ENCODE measurements around the gene DIS3L2.
"Not testable (repeated sequence)": the region's sequence is repeated elsewhere in the genome, so short reads cannot be mapped to it uniquely, and the experiment has no call there.

The DIS3L2 gene

GRCh38 chr2:232369126-232369951 is 407.8 kb downstream of the DIS3L2 start:
- no peak for DNase-seq (ENCODE audit: low read depth)

- DNase-seq (ENCODE audit: low read depth), result not testable (repeated sequence)
Observed at GRCh38 chr2:232370007-232370406, 408.5 kb downstream of the DIS3L2 start.

- DNase-seq (ENCODE audit: low read depth), result no peak
Observed at GRCh38 chr2:232372231-232373208, 411.0 kb downstream of the DIS3L2 start.

GRCh38 chr2:232374356-232374755 is 412.8 kb downstream of the DIS3L2 start:
- DNase-seq (ENCODE audit: low read depth), result no peak

- DNase-seq (ENCODE audit: low read depth), result no peak
Observed at GRCh38 chr2:232375164-232375563, 413.7 kb downstream of the DIS3L2 start.

- DNase-seq (ENCODE audit: low read depth), result no peak
Observed at GRCh38 chr2:232376260-232376659, 414.7 kb downstream of the DIS3L2 start.

- no peak for DNase-seq (ENCODE audit: low read depth)
Observed at GRCh38 chr2:232376713-232377112, 415.2 kb downstream of the DIS3L2 start.

- DNase-seq (ENCODE audit: low read depth), result no peak
Observed at GRCh38 chr2:232377319-232377718, 415.8 kb downstream of the DIS3L2 start.

GRCh38 chr2:232377841-232378734 is 416.6 kb downstream of the DIS3L2 start:
- no peak for DNase-seq (ENCODE audit: low read depth)

- not testable (repeated sequence) for DNase-seq (ENCODE audit: low read depth)
Observed at GRCh38 chr2:232378735-232379151, 417.2 kb downstream of the DIS3L2 start, which contains the start of gene ALPP. Gene ALPP (plus strand): TSS chr2:232378751. CDS start chr2:232378803, 52 bp downstream.

GRCh38 chr2:232379610-232380590 is 418.4 kb downstream of the DIS3L2 start:
- DNase-seq (ENCODE audit: low read depth), result not testable (repeated sequence)

GRCh38 chr2:232381204-232382031 is 419.9 kb downstream of the DIS3L2 start:
- DNase-seq (ENCODE audit: low read depth), result not testable (repeated sequence)

GRCh38 chr2:232382331-232383225 is 421.1 kb downstream of the DIS3L2 start:
- DNase-seq (ENCODE audit: low read depth), result no peak

GRCh38 chr2:232384466-232384865 is 423.0 kb downstream of the DIS3L2 start:
- no peak for DNase-seq (ENCODE audit: low read depth)

- DNase-seq (ENCODE audit: low read depth), result not testable (repeated sequence)
Observed at GRCh38 chr2:232385058-232385457, 423.5 kb downstream of the DIS3L2 start.

- no peak for DNase-seq (ENCODE audit: low read depth)
Observed at GRCh38 chr2:232385660-232386489, 424.4 kb downstream of the DIS3L2 start.

- DNase-seq (ENCODE audit: low read depth), result no peak
Observed at GRCh38 chr2:232386490-232386739, 424.9 kb downstream of the DIS3L2 start.
